EH (cell line): ENCODE measurements around the gene SSC4D.
"Not testable (repeated sequence)": the region's sequence is repeated elsewhere in the genome, so short reads cannot be mapped to it uniquely, and the experiment has no call there.

ENCODE experiments used
- DNase-seq: peaks from one replicate; pipeline ENCODE4 v3.0.0-alpha.2; 2015; ENCODE audit warnings: low read depth

The SSC4D gene

GRCh38 chr7:76421097-76421496 is 11.6 kb upstream of the SSC4D start:
- peak; percentile 98 for DNase-seq

- not testable (repeated sequence) for DNase-seq
These were observed 8.3 kb upstream of the SSC4D start for GRCh38 chr7:76417654-76418310.

DNA sequence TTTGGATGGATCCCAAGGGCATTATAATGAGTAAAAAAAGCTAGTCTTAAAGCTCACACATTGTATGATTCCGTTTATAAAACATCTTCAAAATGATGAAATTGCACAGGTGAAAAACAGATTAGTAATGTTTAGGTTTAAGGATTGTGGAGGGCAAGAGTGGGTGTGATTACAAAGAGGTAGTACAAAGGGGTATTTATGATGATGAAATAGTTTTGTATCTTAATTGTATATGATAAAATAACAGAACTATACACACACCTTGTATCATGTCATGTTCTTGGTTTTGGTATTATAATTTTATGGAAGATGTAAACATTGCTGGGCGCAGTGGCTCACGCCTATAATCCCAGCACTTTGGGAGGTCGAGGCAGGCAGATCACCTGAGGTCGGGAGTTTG is 2.8 kb upstream of the SSC4D start:
- no peak for DNase-seq

GRCh38 chr7:76411626-76412025 is 2.1 kb upstream of the SSC4D start:
- no peak for DNase-seq

GRCh38 chr7:76408121-76408560 is 1.4 kb downstream of the SSC4D start:
- DNase-seq = no peak

GRCh38 chr7:76407718-76408117 is 1.8 kb downstream of the SSC4D start:
- no peak for DNase-seq

DNA sequence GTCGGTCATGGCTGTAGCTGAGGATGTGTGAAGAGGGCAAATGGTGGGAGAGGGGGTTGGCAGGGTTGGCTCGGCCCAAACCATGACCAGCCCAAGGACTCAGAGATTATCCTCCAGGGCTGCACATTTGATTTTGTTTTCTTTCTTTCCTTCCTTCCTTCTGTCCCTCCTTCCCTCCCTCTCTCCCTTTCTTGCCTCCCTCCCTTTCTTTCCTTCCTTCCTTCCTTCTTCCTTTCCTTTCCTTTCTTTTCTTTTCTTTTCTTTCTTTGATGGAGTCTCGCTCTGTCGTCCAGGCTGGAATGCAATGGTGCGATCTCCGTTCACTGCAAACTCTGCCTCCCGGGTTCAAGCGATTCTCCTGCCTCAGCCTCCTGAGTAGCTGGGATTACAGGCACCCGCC is 3.8 kb downstream of the SSC4D start:
- DNase-seq = no peak

- no peak for DNase-seq
These were observed 5.6 kb downstream of the SSC4D start for GRCh38 chr7:76403780-76404494.

DNA sequence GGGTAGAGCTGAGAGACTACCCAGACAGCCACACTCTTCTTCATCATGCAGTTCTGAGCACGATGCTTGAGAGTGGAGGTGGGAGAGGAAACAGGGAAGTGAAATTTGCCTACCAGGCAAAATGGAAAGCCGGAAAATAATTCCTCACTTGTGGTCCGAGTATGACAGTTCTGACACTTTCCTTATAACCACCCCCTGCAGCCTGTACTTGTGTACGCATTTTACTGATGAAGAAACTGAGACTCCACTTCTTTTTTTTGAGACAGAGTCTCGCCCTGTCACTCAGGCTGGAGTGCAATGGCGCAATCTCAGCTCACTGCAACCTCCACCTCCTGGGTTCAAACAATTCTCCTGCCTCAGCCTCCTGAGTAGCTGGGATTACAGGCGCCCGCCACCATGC is 6.4 kb downstream of the SSC4D start:
- DNase-seq = not testable (repeated sequence)

- no peak for DNase-seq
These were observed 9.2 kb downstream of the SSC4D start for GRCh38 chr7:76400248-76400647.

GRCh38 chr7:76397409-76398183 is 11.9 kb downstream of the SSC4D start:
- DNase-seq = peak; percentile 63

DNA sequence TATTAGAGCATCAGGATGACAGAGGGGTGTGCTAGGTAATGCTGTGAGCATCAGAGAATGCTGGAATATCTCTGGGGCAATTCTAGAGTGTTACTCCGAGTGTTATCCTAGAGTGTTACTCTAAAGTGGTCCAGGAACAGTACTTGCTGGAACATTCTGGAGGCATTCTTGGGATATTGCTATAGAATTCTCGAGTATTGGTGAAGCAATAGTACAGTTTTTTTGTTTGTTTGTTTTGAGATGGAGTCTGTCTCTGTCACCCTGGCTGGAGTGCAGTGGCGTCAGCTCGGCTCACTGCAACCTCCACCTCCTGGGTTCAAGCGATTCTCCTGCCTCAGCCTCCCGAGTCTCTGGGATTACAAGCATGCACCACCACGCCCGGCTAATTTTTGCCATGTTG is 12.6 kb downstream of the SSC4D start:
- no peak for DNase-seq

DNA sequence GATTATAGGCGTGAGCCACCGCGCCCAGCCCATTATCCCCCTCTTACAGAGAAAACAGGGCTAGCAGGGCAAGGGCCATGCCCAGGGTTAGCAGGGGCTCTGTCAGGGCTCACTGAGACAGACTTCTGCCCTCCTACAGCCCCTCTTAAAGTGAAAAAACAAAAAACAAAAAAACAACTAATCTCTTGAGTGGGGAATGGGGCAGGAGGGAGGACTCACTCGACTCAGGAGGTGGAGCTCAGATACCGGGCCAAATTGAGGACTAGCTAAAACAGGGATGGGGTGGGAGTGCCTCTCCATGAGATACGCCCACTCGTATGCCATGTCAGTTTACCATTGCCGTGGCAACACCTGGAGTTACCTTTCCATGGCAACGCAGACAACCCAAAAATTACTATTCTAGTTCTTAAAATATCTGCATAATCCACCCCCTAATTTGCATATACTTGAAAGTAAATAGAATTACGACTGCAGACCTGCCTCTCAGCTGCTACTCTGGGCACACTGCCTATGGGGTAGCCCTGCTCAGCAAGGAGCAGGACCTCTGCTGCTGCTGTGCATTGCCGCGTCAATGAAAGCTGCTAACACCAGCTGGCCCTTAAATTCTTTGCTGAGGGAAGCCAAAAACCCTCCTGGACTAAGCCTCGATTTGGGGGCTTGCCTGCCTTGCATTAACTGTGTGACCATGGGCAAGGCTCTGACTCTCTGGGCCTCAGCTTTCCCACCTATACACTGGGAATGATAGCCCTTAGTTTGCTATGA is 13.4 kb downstream of the SSC4D start:
- DNase-seq = no peak

DNA sequence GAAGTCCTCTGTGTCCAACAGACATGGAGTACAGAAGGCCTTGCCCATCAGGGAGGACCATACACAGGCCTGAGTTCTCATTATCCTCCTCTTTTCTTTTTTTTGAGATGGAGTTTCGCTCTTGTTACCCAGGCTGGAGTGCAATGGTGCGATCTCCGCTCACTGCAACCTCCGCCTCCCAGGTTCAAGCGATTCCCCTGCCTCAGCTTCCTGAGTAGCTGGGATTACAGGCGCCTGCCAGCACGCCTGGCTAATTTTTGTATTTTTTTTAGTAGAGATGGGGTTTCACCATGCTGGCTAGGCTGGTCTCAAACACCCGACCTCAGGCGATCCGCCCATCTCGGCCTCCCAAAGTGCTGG is 13.9 kb downstream of the SSC4D start:
- not testable (repeated sequence) for DNase-seq

- DNase-seq = no peak
These were observed 14.5 kb downstream of the SSC4D start for GRCh38 chr7:76394957-76395356.

DNA sequence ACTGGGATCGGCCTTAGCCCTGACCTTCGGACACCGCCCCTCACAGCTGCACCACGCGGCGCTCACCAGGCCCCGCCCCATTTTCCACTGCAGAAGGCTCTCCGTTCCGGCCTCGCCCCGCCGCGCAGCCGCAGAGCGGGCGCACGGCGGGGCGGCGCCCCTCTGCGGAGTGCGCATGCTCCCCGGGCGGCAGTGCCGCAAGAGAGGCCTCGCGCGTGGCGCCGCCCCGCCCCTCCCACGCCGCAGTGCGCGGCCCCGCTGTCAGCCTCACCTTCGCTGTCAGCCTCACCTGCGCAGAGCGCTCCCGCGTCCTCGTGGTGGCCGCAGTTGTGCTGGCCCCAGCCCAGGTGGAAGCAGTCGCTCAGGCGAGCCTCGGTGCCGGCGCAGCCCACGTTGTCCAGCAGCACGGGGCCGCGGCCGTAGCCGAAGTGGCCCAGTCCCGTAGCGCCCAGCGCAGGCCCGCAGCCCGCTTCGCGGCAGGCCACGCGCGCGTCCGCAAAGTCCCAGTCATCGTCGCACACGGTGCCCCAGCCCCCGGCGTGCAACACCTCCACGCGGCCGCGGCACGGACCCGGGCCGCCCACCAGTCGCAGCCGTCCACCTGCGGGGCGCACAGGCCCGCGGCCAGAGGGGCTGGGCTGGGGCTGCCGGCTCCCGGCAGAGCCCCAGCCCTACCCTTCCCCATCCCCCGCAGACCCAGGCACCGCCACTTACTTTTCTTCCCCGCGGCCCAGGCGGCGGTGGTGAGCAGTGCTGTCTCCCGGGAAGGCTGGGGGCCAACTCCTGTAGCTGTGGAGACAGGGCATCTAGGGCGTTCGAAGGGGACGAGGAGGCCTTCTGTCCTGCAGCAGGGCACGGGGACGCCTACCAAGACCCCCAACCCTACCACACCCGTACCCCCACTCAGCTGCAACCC is 16.1 kb downstream of the SSC4D start:
- peak; percentile 88 for DNase-seq

GRCh38 chr7:76392531-76393115 is 16.9 kb downstream of the SSC4D start:
- DNase-seq = no peak

- no peak for DNase-seq
These were observed 19.4 kb downstream of the SSC4D start for GRCh38 chr7:76390092-76390491.

DNA sequence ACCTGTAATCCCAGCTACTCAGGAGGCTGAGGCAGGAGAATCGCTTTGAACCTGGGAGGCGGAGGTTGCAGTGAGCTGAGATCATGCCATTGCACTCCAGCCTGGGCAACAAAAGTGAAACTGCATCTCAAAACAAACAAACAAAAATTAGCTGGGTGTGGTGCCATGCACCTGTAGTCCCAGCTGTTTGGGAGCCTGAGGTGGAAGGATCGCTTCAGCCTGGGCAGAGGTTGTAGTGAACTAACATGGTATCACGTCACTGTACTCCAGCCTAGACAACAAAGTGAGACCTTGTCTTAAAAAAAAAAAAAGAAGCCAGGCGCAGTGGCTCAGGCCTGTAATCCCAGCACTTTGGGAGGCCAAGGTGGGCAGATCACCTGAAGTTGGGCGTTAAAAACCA is 21.7 kb downstream of the SSC4D start:
- not testable (repeated sequence) for DNase-seq

GRCh38 chr7:76386691-76387260 is 22.7 kb downstream of the SSC4D start:
- peak; percentile 59 for DNase-seq
